Suprapubic skin (tissue), 4 donors: Measurements from ENCODE around the gene RAB6B. TPM values are rescaled to one million over a fixed set of nuclear protein-coding genes. Genes with fewer than 3 reads are reported as not detected.

Experiments used
- DNase-seq, 2 donors: peaks; one replicate each; pipeline ENCODE4 v3.0.0-alpha.2; 2019; ENCODE audit warnings: low spot score in 2 of 2
- H3K27ac ChIP-seq: fragments of 200-600 bp; sonication (generic); one replicate; pipeline ENCODE4 v1.5.1; 2019
- H3K27me3 ChIP-seq: fragments of 200-600 bp; sonication (generic); one replicate; pipeline ENCODE4 v1.5.1; 2019
- H3K36me3 ChIP-seq: fragments of 200-600 bp; sonication (generic); one replicate; pipeline ENCODE4 v1.5.1; 2019
- H3K4me1 ChIP-seq: fragments of 200-600 bp; sonication (generic); one replicate; pipeline ENCODE4 v1.5.1; 2019
- H3K4me3 ChIP-seq: fragments of 200-600 bp; sonication (generic); one replicate; pipeline ENCODE4 v1.5.1; 2019; ENCODE audit warnings: mild to moderate bottlenecking
- H3K9me3 ChIP-seq: fragments of 200-600 bp; sonication (generic); one replicate; pipeline ENCODE4 v1.5.1; 2019
- CTCF ChIP-seq, 2 donors: fragments of 200-600 bp in 1 of 2; fragments of 450-650 bp in 1 of 2; sonication (generic) in 1 of 2; IDR thresholded peaks; one replicate each; pipeline ENCODE4 v1.5.1; 2016 to 2019; ENCODE audit warnings: antibody characterized with exemption in 2 of 2, mild to moderate bottlenecking in 1 of 2, moderate library complexity in 1 of 2
- EP300 ChIP-seq: sonication (generic); formaldehyde crosslinking; IDR thresholded peaks from one replicate; pipeline ENCODE4 v1.6.1; 2017; ENCODE audit warnings: antibody characterized with exemption
- POLR2A ChIP-seq, 2 donors: fragments of 450-650 bp; IDR thresholded peaks; one replicate each; pipeline ENCODE4 v1.6.1; 2017; ENCODE audit warnings: antibody characterized with exemption in 2 of 2, mild to moderate bottlenecking in 2 of 2, moderate library complexity in 2 of 2
- POLR2AphosphoS5 ChIP-seq, 3 donors: sonication (generic); formaldehyde crosslinking; IDR thresholded peaks; one replicate each; pipeline ENCODE4 v1.6.1; 2017; ENCODE audit warnings: antibody characterized with exemption in 3 of 3
- WGBS: methylation state at CpG from one replicate; pipeline ENCODE4 v1.1.5; 2018; 5-methylcytosine and 5-hydroxymethylcytosine counted together
- total RNA-seq, 4 donors: library from RNA; depleted of rRNA; stranded (reverse); fragments of >200 nt; gene quantifications; one replicate each; pipeline ENCODE4 v1.1.0, GENCODE V29; 2016

The RAB6B gene
- total RNA-seq, 4 donors from 2014 or later, result 0.34 to 1.3 (median 0.83) TPM

GRCh38 chr3:133841196-133841595 lies 54.5 kb downstream of the RAB6B start:
- no peaks in the 10 kb centered on the region for H3K36me3 ChIP-seq
- H3K4me1 ChIP-seq, result no peaks in the 10 kb centered on the region
- H3K27ac ChIP-seq, result no peak overlapping the region
- H3K9me3 ChIP-seq, result no peaks in the 10 kb centered on the region
- DNase-seq, result no peak
- H3K4me3 ChIP-seq, result no peak overlapping the region
- whole genome bisulfite sequencing, result 100% methylated on average over 2 of the region's 8 CpGs
- TF ChIP-seq CTCF (IDR thresholded peaks at IDR 0.05), result no peak
- no peak for TF ChIP-seq POLR2AphosphoS5 (IDR thresholded peaks at IDR 0.05)
- no peak for TF ChIP-seq EP300
- no peak for TF ChIP-seq POLR2A (IDR thresholded peaks at IDR 0.05)
- H3K27me3 ChIP-seq, result no peaks in the 10 kb centered on the region

GRCh38 chr3:133840767-133841166 lies 54.9 kb downstream of the RAB6B start:
- no peak overlapping the region for H3K27ac ChIP-seq
- H3K27me3 ChIP-seq, result no peaks in the 10 kb centered on the region
- no peaks in the 10 kb centered on the region for H3K36me3 ChIP-seq
- no peaks in the 10 kb centered on the region for H3K4me1 ChIP-seq
- no peak overlapping the region for H3K4me3 ChIP-seq
- 100% methylated on average over 3 of the region's 6 CpGs for WGBS
- TF ChIP-seq CTCF (IDR thresholded peaks at IDR 0.05), result no peak
- no peak for TF ChIP-seq POLR2AphosphoS5 (IDR thresholded peaks at IDR 0.05)
- TF ChIP-seq POLR2A (IDR thresholded peaks at IDR 0.05), result no peak
- no peak for TF ChIP-seq EP300
- no peaks in the 10 kb centered on the region for H3K9me3 ChIP-seq
- no peak for DNase-seq

- peak in 1 of 2 donors; percentile 48 for DNase-seq
- Histone ChIP-seq H3K27ac (no peak overlapping the region), H3K36me3 (no peaks in the 10 kb centered on the region), H3K9me3 (no peaks in the 10 kb centered on the region), H3K4me3 (no peak overlapping the region), H3K4me1 (no peaks in the 10 kb centered on the region), H3K27me3 (no peaks in the 10 kb centered on the region)
- TF ChIP-seq POLR2A (IDR thresholded peaks at IDR 0.05) (no peak), CTCF (IDR thresholded peaks at IDR 0.05) (no peak), EP300 (no peak), POLR2AphosphoS5 (IDR thresholded peaks at IDR 0.05) (no peak)
- 97% methylated on average over 6 of the region's 9 CpGs for WGBS
These were observed 55.5 kb downstream of the RAB6B start for GRCh38 chr3:133840055-133840737.

GRCh38 chr3:133838916-133839800 lies 56.5 kb downstream of the RAB6B start:
- H3K4me3 ChIP-seq, result no peak overlapping the region
- H3K36me3 ChIP-seq, result no peaks in the 10 kb centered on the region
- 94% methylated on average over 6 of the region's 12 CpGs for WGBS
- H3K27me3 ChIP-seq, result no peaks in the 10 kb centered on the region
- H3K9me3 ChIP-seq, result no peaks in the 10 kb centered on the region
- no peak overlapping the region for H3K27ac ChIP-seq
- TF ChIP-seq CTCF (IDR thresholded peaks at IDR 0.05), result no peak
- no peak for TF ChIP-seq EP300
- no peak for TF ChIP-seq POLR2AphosphoS5 (IDR thresholded peaks at IDR 0.05)
- TF ChIP-seq POLR2A (IDR thresholded peaks at IDR 0.05), result no peak
- no peaks in the 10 kb centered on the region for H3K4me1 ChIP-seq
- peak in 1 of 2 donors; percentile 63 for DNase-seq

GRCh38 chr3:133838296-133838789 lies 57.3 kb downstream of the RAB6B start:
- H3K36me3 ChIP-seq, result no peaks in the 10 kb centered on the region
- no peaks in the 10 kb centered on the region for H3K27me3 ChIP-seq
- no peak for TF ChIP-seq EP300
- no peak for TF ChIP-seq CTCF (IDR thresholded peaks at IDR 0.05)
- no peak for TF ChIP-seq POLR2A (IDR thresholded peaks at IDR 0.05)
- TF ChIP-seq POLR2AphosphoS5 (IDR thresholded peaks at IDR 0.05), result no peak
- H3K27ac ChIP-seq, result no peak overlapping the region
- H3K9me3 ChIP-seq, result no peaks in the 10 kb centered on the region
- no peak overlapping the region for H3K4me3 ChIP-seq
- H3K4me1 ChIP-seq, result no peaks in the 10 kb centered on the region
- WGBS, result 95% methylated on average over 3 of the region's 4 CpGs
- peak in 1 of 2 donors; percentile 53 for DNase-seq
